Brain microvascular endothelial cell (primary cell): ENCODE data around the gene MYBL2.

Experiments used
- DNase-seq: peaks from one replicate; pipeline ENCODE4 v3.0.0-alpha.2; 2020
- H3K27ac ChIP-seq: fragments of 250-450 bp; sonication (Bioruptor Pico); 2 replicates; pipeline ENCODE4 v1.5.1; 2020; ENCODE audit warnings: mild to moderate bottlenecking, moderate library complexity
- H3K27me3 ChIP-seq: fragments of 250-450 bp; sonication (Bioruptor Pico); replicated peaks from 2 replicates; pipeline ENCODE4 v1.5.1; 2020; ENCODE audit warnings: mild to moderate bottlenecking
- H3K36me3 ChIP-seq: fragments of 250-450 bp; sonication (Bioruptor Pico); replicated peaks from 2 replicates; pipeline ENCODE4 v1.5.1; 2020; ENCODE audit warnings: mild to moderate bottlenecking
- H3K4me3 ChIP-seq: 2 replicates; pipeline ENCODE4 v1.5.1; 2011; ENCODE audit warnings: low read depth, mild to moderate bottlenecking, control low read depth, low read length, moderate library complexity
- CTCF ChIP-seq: IDR thresholded peaks from 2 replicates; pipeline ENCODE4 v1.5.1; 2011; ENCODE audit warnings: low read depth, mild to moderate bottlenecking, moderate library complexity, low read length, control low read depth, inconsistent platforms; ENCODE audit errors: missing control alignments
- in situ Hi-C: cut with HindIII; loops from 2 replicates; pipeline ENCODE4 v1.10.0; 2017; ENCODE audit warnings: low sequenced_read_pairs, low pct_ligation_motif_present

MYBL2 gene

GRCh38 chr20:43722153-43722505 is 55.2 kb downstream of the MYBL2 start:
- Histone ChIP-seq H3K36me3 (no peaks in the 10 kb centered on the region), H3K27me3 (no peaks in the 10 kb centered on the region), H3K4me3 (no peak overlapping the region), H3K27ac (no peak overlapping the region)
- in situ Hi-C loops: no loop called here
- no peak for TF ChIP-seq CTCF
- DNase-seq: no peak

- Histone ChIP-seq H3K4me3 (no peak overlapping the region), H3K27me3 (no peaks in the 10 kb centered on the region), H3K27ac (no peak overlapping the region), H3K36me3 (no peaks in the 10 kb centered on the region)
- TF ChIP-seq CTCF: no peak
- in situ Hi-C loops: no loop called here
- no peak for DNase-seq
Observed at GRCh38 chr20:43723186-43723585, 56.3 kb downstream of the MYBL2 start.

DNA sequence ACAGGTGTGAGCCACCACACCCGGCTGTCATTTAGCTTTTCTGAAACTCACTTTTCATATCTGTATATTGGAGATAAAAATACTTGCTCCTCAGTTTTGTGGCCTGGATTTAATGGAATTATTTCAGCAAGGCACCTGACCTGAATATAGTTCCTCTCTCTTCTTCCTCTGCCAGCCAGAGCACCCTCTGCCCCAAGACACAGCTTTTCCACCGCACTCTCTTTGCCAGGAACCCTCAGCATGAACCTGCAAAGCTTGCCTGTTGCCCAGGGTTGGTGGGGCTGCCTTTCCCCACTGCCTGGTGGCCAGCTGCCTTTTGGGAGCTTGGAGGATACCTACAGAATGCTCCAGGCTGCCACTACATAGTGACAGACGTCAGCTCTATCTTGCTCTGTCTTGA is 56.8 kb downstream of the MYBL2 start:
- no peak for TF ChIP-seq CTCF
- in situ Hi-C loops: no loop called here

DNA sequence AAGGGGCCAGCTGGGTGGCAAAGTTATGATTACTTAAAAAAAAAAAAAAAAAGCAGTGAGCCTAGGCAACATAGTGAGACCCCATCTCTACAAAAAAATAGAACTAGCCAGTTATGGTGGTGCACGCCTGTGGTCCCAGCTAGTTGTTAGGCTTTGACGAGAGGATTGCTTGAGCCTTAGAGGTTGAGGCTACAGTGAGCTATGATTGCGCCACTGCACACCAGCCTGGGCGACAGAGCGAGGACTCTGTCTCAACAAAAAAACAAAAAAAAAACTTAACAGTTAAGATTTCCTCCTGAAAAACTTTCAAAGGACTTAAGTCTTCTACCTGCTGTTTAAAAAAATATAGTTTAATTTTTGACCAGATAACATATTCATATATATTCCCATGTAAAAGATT is 57.5 kb downstream of the MYBL2 start:
- in situ Hi-C loops: no loop called here
- Histone ChIP-seq H3K27ac (no peak overlapping the region), H3K27me3 (no peaks in the 10 kb centered on the region), H3K4me3 (no peak overlapping the region), H3K36me3 (no peaks in the 10 kb centered on the region)
- no peak for DNase-seq
- TF ChIP-seq CTCF: no peak

More for the DNA sequence above, 56.8 kb downstream of the MYBL2 start:
- Histone ChIP-seq H3K4me3 (no peak overlapping the region), H3K27ac (no peak overlapping the region), H3K27me3 (no peaks in the 10 kb centered on the region), H3K36me3 (no peaks in the 10 kb centered on the region)
- no peak for DNase-seq

GRCh38 chr20:43725666-43726065 is 58.8 kb downstream of the MYBL2 start:
- DNase-seq: no peak
- no peaks in the 10 kb centered on the region for H3K27me3 ChIP-seq
- no peaks in the 10 kb centered on the region for H3K36me3 ChIP-seq
- TF ChIP-seq CTCF: no peak
- no peak overlapping the region for H3K27ac ChIP-seq
- H3K4me3 ChIP-seq: no peak overlapping the region
- in situ Hi-C loops: no loop called here

GRCh38 chr20:43726333-43726732 is 59.4 kb downstream of the MYBL2 start:
- H3K4me3 ChIP-seq: no peak overlapping the region
- DNase-seq: no peak
- in situ Hi-C loops: no loop called here
- no peaks in the 10 kb centered on the region for H3K27me3 ChIP-seq
- no peak overlapping the region for H3K27ac ChIP-seq
- TF ChIP-seq CTCF: no peak
- no peaks in the 10 kb centered on the region for H3K36me3 ChIP-seq
